Esophagus muscularis mucosa (tissue), 3 donors: ENCODE results near the gene EXOC6B.

ENCODE experiments used
- CTCF ChIP-seq, 3 experiments: fragments of 200-600 bp in 2 of 3; fragments of 450-650 bp in 1 of 3; sonication (generic) in 2 of 3; IDR thresholded peaks; one replicate each; pipeline ENCODE4 v1.5.1; 2017 to 2019; ENCODE audit warnings: antibody characterized with exemption in 3 of 3, mild to moderate bottlenecking in 2 of 3, moderate library complexity in 1 of 3
- POLR2A ChIP-seq: fragments of 450-650 bp; IDR thresholded peaks from one replicate; pipeline ENCODE4 v1.6.1; 2017; ENCODE audit warnings: antibody characterized with exemption, moderate library complexity, mild to moderate bottlenecking, low read depth

DNA sequence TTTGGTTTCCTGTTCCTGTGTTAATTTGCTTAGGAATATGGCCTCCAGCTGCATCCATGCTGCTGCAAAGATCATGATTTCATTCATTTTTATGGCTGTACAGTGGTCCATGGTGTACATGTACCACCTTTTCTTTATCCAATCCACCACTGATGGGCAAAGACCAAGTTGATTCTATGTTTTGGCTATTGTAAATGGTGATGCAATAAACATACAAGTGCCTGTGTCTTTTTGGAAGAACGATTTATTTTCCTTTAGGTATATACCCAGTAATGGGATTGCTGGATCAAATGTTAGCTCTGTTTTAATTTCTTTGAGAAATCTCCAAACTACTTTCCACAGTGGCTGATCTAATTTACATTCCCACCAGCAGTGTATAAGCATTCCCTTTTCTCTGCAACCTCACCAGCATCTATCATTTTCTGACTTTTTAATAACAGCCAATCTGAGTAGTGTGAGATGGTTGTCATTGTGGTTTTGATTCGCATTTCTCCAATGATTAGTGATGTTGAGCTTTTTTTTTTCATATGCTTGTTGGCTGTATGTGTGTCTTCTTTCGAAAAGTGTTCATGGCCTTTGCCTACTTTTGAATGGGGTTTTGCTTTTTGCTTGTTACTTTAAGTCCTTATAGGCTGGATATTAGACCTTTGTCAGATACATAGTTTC, 19.4 kb downstream of the EXOC6B start:
- TF ChIP-seq POLR2A (no peak), CTCF (IDR thresholded peaks at IDR 0.05) (no peak)
